HG02870 (cell line): Measurements from ENCODE around the gene RIT2.

Source experiments
- ATAC-seq: cut with Tn5 transposase; IDR thresholded peaks from one replicate; pipeline ENCODE4 v1.9.1; 2021; ENCODE audit warnings: mild to moderate bottlenecking, moderate library complexity; ENCODE audit not compliant: unreplicated experiment

Gene RIT2

GRCh38 chr18:43017622-43018021 is 97.9 kb downstream of the RIT2 start:
- ATAC-seq, result no peak

- ATAC-seq, result no peak
Observed at GRCh38 chr18:43013486-43013885, 102.0 kb downstream of the RIT2 start.

GRCh38 chr18:43012951-43013350 is 102.5 kb downstream of the RIT2 start:
- ATAC-seq, result no peak

- ATAC-seq, result no peak
Observed at GRCh38 chr18:43010611-43011010, 104.9 kb downstream of the RIT2 start.

DNA sequence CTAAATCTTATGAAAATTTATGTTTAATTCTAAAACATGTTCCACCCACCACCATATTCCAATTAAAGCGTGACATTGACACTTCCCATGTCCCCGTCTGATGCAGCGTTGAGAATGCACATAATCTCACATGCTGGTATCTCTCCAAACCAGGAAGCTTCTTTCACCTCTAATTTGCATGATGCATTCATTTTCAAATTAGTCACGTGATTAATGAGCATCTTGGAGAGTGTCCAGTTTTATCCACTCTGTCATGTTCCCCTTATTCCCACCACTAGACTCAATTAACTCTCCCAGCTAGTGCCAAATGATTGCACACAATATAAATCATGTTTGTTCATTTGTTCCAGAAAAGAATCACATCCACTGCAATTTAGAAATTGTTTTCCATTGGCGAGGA is 105.8 kb downstream of the RIT2 start:
- ATAC-seq, result no peak

DNA sequence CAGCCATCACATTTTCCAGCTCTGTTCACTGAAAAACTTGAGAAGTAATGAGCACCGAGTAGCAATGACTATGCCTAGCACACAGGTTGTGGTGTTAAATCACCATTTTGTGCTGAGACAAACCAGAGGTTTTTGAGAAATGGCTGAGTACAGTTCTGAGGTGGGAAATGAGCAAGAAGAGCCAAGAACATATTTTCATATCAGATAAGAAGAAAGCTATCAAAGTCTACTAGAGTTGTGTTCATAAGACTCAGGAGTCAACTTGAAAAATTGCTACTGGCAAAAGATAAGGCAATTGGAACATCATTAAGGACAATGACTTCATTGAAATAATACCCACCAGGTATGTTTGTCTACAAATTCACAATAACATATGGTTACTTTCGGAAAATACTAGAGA is 108.1 kb downstream of the RIT2 start:
- ATAC-seq, result no peak

DNA sequence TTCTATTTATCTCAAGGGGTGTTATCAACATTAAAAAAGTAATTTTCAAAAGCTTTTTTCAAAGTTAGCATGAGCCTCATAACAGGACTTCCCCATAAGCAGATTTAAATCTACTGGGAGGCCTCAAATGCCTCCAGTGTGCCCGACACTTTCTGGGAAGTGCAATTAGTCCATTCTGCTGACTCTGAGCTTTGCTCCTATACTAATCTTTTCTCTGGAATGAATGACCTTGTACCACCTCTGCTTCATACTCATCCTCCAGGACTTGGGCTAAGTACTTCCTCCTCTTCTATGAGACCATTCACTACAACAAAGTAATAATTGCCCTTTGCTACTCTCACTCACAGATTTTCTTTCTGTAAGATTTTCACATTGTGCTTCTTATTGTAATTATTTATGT is 111.1 kb downstream of the RIT2 start:
- ATAC-seq, result no peak

DNA sequence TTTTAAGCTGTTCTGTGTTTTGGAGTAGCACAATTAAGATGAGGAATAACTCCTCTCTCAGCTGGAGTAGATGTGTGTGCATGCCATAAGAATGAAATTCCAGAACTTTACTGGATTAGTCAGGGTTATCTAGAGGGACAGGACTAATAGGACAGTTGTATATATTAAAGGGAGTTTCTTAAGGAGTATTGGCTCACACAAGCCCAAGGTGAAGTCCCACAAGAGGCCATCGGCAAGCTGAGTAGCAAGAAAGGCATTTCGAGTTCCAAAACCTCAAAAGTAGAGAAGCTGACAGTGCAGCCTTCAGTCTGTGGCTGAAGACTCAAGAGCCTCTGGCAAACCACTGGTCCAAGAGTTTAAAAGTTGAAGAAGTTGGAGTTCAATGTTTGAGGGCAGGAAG is 113.7 kb downstream of the RIT2 start:
- ATAC-seq, result no peak

DNA sequence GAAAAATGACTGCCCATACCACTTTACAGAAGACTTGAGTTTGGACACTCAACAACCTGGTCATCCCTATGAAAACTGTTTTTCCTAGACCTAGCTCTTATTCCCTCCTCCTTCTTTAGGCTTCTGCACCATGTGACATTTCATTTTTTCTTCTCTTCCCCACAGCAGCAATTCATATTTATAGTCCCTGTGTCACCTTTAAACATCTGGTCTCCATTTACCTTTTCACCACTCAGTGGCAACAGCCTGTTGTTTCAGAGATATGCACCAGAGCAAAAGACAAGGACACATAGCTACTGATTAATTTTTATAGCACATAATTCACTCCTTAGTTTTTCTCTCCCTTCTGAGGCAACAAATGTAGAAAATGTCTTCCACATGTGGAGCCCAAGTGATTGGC is 118.7 kb downstream of the RIT2 start:
- ATAC-seq, result no peak

- no peak for ATAC-seq
Observed at GRCh38 chr18:42980426-42980825, 135.1 kb downstream of the RIT2 start.

GRCh38 chr18:42977982-42978637 is 137.4 kb downstream of the RIT2 start:
- ATAC-seq, result no peak

- ATAC-seq, result no peak
Observed at GRCh38 chr18:42976869-42977590, 138.5 kb downstream of the RIT2 start.

DNA sequence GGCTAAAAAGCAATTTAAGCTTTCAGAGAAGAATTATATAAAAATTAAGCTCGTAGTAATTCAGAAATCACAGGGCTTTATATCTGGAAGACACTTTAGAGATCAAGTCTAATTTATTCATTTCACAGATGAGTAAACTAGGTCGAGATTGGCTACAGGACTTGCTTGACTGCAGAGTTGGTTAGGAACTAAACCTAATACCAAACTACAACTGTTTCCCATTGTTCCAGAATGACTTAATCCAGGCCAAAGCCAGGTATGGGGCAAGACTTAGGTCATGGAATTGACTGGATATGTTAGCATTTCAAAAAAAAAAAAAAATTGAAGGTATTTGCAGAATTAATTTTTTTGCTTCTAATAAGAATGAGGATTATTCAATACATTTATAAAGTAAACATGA is 146.1 kb downstream of the RIT2 start:
- no peak for ATAC-seq

DNA sequence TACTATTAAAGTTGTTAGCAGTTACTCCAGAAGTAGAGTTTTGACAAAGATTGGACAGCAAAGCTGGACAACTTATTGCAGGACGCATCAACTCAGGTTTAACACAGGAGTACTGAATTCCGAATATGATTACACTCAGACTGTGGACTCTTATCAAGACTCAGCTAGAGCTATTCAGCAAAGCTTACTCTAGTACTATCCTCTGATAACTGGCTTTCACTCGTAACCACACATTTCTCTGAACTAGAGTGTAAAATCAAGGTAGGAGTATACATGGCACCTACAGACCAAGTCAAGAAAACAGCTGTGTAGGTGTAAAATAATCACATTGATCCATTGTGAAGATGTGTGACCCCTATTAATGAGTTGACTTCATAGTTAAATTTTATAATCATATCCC is 154.2 kb downstream of the RIT2 start:
- no peak for ATAC-seq

GRCh38 chr18:42959528-42959927 is 156.0 kb downstream of the RIT2 start:
- no peak for ATAC-seq

DNA sequence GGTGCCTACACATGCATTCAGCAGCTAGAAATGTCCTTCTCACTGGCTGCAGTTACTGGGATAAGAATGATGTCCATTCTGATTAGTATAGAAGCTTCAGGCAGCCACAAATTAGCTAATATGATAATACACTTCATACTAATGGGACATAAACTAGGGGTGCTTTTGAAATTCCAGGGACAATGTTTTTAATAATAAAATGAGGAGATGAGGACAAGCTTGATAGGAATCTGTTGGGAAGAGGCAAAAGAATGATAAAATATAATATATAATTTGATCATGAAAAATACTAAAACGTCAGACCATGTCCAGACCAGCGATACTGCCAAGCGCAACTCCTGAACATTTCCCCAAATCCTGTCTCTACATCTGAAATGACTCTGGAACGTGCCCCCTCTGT is 157.1 kb downstream of the RIT2 start:
- ATAC-seq, result no peak

GRCh38 chr18:42956287-42956686 is 159.2 kb downstream of the RIT2 start:
- no peak for ATAC-seq

GRCh38 chr18:42954887-42955286 is 160.6 kb downstream of the RIT2 start:
- ATAC-seq, result no peak

- ATAC-seq, result no peak
Observed at GRCh38 chr18:42953306-42953705, 162.2 kb downstream of the RIT2 start.

DNA sequence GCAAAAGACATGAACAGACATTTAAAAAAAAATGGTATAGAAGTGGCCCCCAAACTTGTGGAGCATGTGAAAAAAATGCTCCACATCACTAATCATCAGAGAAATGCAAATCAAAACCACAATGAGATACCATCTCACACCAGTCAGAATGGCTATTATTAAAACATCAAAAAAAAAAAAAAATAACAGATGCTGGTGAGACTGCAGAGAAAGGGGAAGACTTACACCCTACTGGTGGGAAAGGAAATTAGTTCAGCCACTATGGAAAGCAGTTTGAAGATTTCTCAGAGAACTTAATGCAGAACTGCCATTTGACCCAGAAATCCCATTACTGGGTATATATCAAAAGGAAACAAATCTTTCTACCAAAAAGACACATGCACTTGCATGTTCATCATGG is 164.8 kb downstream of the RIT2 start:
- ATAC-seq, result no peak

- no peak for ATAC-seq
Observed at GRCh38 chr18:42948831-42949230, 166.7 kb downstream of the RIT2 start.

- ATAC-seq, result no peak
Observed at GRCh38 chr18:42941860-42942259, 173.6 kb downstream of the RIT2 start.

GRCh38 chr18:42941021-42941420 is 174.5 kb downstream of the RIT2 start:
- no peak for ATAC-seq
